NCI-H2081 (cell line): ENCODE results near the gene P4HA1.
"Not testable (repeated sequence)": the region's sequence is repeated elsewhere in the genome, so short reads cannot be mapped to it uniquely, and the experiment has no call there.

ENCODE experiments used
- DNase-seq, 2 experiments: peaks; one replicate each; lab custom pipeline; 2025; lab: John Stamatoyannopoulos, UW

The P4HA1 gene

DNA sequence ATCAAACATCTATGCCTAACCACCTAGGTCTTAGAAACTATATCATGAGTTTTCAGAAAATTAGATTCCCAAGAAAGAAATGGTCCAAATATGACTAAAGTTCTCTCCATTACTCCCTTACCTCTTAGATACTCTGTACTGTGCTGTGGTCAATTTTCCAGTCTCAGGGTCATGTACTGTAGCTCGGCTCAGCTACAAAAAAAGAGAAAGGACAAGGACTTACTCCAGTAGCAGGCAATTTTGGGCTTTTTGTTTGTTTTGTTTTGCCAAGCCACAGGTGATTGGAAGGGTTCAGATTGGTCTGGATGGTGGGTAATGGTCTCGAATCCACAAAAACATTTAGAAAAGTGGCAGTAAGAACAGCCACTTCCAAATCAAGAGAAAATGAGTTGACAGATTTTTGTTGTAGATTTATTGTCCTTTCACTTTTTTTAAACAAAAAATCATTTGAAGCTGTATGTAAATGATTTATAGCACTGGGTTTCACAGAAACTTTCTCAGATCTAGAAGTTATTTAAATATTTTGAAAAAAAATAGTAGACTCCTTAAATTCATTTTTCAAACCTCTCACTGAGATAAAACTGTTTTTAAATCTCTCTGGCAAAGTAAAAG, 52.8 kb downstream of the P4HA1 start:
- DNase-seq: no peak

DNA sequence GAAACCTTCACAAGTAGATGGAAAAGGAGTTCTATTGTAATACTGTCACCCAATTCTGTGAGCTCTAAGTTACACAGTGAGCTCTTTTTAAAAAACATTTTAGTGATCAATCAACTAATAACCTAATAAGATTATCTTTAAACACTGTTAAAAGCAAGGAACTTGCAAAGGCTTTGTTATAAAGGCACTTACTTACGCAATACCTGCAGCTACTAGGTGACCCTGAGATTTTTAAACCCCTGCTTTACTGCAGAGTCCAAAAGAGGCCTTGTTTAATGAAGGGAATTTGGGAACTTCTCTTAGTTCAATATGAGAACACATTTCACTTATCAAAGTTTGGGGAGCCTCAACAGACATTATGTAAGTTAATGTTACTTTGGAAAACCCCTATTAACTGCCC, 53.3 kb downstream of the P4HA1 start:
- DNase-seq: no peak

DNA sequence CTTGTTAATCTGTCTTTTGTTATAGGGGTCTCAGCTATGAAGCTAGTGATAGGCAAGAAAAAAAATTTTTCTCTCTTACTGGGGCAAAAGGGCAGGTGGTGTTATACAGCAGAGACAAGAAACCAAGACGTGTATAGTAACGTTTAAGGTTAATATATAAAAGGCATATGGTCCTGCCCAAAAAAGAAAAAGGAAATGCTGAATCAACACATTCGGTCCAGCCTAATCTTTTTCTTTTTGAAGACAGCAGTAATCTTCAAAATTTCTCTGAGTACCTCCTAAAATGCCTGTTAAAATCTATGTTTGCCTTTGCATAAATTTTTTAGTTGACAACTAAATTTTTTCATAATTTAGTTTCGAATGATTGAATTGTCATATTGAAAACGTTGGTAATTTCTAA, 54.5 kb downstream of the P4HA1 start:
- DNase-seq: no peak

DNA sequence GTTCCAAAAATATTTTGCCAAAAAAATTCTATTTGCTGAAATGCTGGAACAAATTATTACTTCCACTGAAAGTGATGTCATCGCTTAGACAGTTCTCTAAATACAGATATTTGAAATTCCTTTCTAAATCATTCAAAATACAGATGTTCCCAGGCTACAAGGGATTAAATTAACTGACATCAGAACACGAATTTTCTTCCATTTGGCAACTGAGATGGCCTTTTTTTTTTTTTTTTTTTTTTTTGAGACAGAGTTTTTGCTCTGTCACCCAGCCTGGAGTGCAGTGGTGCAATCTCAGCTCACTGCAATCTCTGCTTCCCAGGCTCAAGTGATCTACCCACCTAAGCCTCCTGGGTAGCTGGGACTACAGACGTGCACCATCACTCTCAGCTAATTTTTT, 57.0 kb downstream of the P4HA1 start:
- no peak for DNase-seq

DNA sequence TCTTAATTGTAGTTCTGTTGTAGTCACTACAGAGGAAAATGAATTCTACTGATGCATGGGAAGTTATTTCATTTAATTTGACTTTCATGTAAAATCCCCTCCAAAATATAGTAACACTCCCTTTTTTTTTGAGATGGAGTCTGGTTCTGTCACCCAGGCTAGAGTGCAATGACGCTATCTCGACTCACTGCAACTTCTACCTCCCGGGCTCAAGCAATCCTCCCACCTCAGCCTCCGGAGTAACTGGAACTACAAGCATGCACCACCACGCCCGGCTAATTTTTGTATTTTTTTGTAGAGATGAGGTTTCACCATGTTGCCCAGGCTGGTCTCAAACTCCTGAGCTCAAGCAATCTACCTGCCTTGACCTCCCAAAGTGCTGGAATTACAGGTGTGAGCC, 60.4 kb downstream of the P4HA1 start:
- DNase-seq: not testable (repeated sequence)

DNA sequence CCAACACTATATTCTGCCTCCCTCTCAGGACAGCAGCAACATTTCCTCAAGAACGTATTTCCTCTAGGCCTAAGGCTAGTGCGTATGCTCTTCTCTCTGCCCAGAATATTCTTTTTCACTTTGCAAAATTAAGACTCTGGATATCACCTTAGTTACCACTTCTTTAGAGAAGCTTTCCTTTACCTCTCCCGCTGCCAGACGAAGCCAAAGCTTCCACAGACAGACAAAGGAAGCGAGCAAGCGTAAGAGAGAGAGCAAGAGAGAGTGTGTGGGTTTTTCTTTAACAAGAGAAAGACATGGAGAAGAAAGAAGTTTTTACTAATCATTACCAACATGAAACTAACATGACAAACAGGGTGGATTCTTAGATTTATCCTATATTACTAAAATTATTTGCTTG, 64.1 kb downstream of the P4HA1 start:
- DNase-seq: no peak

DNA sequence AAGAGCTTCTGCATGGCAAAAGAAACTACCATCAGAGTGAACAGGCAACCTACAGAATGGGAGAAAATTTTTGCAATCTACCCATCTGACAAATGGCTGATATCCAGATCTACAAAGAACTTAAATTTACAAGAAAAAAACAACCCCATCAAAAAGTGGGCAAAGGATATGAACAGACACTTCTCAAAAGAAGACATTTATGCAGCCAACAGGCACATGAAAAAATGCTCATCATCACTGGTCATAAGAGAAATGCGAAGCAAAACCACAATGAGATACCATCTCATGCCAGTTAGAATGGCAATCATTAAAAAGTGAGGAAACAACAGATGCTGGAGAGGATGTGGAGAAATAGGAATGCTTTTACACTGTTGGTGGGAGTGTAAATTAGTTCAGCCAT, 70.0 kb downstream of the P4HA1 start:
- not testable (repeated sequence) for DNase-seq

DNA sequence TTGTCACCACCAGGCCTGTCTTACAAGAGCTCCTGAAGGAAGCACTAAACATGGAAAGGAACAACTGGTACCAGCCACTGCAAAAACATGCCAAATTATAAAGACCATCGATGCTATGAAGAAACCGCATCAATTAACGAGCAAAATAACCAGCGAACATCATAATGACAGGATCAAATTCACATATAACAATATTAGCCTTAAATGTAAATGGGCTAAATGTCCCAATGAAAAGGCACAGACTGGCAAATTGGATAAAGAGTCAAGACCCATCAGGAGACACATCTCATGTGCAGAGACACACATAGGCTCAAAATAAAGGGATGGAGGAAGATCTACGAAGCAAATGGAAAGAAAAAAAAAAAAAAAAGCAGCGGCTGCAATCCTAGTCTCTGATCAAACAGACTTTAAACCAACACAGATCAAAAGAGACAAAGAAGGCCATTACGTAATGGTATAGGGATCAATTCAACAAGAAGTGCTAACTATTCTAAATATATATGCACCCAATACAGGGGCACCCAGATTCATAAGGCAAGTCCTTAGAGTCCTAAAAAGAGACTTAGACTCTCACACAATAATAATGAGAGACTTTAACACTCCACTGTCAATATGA, 73.1 kb downstream of the P4HA1 start:
- not testable (repeated sequence) for DNase-seq

DNA sequence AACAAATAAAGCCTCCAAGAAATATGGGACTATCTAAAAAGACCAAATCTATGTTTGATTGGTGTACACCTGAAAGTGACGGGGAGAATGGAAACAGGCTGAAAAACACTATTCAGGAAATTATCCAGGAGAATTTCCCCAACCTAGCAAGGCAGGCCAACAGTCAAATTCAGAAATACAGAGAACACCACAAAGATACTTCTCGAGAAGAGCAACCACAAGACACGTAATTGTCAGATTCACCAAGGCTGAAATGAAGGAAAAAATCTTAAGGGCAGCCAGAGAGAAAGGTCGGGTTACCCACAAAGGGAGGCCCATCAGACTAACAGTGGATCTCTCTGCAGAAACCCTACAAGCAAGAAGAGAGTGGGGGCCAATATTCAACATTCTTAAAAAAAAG, 73.7 kb downstream of the P4HA1 start:
- not testable (repeated sequence) for DNase-seq

DNA sequence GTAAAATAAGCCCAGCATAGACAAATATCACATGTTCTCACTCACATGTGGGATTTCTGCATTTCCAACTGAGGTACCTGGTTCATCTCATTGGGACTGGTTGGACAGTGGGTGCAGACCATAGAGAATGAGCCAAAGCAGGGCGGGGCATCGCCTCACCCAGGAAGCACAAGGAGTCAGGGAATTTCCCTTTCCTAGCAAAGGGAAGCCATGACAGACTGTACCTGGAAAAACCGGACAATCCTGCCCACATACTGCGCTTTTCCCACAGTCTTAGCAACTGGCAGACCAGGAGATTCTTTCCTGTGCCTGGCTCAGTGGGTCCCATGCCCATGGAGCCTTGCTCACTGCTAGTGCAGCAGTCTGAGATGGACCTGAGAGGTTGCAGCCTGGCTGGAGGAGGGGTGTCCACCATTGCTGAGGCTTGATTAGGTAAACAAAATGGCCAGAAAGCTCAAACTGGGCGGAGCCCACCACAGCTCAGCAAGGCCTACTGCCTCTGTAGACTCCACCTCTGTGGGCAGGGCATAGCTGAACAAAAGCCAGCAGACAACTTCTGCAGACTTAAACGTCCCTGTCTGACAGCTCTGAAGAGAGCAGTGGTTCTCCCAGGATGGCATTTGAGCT, 75.0 kb downstream of the P4HA1 start:
- DNase-seq: not testable (repeated sequence)

DNA sequence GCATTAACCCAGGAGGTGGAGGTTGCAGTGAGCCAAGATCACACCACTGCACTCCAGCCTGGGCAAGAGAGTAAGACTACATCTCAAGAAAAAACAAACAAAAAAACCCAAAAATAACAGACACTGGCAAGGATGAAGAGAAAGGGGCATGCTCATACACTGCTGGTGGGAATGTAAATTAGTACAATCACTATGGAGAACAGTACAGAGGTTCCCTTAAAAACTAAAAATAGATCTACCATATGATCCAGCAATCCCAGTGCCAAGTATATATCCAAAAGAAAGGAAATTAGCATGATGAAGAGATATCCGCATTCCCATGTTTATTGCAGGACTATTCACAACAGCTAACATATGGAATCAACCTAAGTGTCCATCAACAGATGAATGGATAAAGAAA, 75.6 kb downstream of the P4HA1 start:
- no peak for DNase-seq

DNA sequence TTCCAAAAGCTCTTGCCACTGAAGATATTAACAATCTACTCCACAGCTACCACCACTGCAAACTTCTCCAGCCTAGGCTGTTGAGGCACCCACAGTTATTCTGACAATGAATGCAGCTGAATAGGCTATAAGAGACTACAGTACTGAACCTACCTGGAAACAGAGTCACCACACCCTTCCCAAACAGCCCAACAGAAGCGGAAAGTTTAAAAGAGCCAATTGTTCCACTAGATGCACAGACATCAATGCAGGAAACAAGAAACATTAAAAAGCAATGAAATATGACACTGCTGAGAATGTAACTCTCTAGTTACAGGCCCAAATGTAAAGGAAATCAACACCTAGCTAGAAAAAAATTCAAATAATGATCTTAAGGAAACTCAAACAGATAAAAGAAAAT, 77.6 kb downstream of the P4HA1 start:
- no peak for DNase-seq

DNA sequence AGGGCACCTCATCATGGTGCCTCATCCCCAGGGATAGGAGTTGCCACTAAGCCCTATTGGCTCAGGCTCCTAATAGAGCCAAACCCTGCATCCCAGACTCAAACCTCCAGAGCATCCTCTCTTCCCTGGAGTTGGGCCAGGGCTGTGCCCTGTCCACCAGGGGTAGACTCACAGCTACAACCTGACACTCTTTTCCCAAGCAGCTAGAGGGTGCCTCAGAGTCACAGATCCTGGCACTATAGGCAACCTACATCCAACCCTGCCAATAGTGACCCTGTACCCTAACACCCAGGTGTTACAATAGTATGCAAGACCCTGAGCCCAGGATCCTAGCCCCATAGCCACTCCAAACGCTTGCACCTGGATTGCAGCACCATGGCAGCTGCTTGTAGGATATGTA, 78.0 kb downstream of the P4HA1 start:
- no peak for DNase-seq

DNA sequence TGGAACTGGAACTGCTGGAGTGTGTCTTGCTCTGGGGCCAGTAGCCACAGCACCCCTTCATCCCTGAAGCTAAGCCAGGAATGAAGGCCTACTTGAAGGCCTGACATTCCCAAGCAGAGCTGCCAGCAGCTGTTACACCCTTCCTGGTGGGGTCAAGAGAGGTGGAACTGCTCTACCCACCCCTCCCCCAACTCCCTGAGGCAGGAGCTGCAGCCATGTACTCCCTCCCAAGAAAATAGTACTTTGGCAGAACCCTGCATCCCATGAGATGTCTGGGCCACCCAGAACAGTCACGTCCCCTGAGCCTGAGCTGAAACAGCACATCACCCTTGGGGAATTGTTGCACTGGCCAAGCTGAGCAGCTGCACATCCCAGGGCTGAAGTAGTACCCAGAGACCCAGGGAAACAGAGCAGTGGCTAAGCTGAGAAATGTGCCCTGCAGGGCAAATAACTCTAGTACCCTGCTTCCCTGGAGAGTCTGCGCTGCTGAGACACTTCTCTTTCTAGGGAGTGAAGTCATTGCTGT, 78.6 kb downstream of the P4HA1 start:
- DNase-seq: no peak

DNA sequence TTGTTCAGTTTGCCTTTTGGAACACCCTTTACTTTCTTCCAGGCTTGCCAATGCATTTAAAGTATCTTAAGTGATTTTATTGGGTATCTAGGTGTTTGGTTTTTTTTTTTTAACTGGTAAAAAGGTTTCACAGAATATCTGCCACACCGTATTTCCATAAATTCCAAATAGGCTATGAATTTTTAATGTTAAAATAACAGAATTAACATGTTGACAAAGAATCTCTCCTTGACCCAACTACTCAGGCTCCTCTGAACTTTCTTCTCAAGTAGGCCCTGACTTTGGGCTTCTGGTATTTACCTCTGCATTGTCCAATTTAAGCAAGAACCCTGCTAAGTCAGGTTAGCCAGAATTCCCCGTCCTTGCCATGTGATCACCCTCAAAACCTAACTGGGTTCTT, 80.9 kb downstream of the P4HA1 start:
- DNase-seq: no peak

DNA sequence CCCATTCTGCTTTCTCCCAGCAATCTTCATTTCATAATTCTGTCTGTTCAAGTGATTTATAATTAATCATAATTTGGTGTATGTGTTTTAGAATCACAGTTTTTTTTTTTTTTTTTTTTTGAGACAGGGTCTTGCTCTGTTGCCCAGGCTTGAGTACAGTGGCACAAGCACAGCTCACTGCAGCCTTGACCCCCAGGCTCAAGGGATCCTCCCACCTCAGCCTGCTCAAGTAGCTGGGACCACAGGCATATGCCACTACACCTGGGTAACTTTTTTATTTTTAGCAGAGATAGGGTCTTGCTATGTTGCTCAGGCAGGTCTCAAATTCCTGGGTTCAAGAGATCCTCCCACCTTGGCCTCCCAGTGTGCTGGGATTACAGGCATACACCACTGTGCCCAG, 92.8 kb downstream of the P4HA1 start:
- DNase-seq: no peak

DNA sequence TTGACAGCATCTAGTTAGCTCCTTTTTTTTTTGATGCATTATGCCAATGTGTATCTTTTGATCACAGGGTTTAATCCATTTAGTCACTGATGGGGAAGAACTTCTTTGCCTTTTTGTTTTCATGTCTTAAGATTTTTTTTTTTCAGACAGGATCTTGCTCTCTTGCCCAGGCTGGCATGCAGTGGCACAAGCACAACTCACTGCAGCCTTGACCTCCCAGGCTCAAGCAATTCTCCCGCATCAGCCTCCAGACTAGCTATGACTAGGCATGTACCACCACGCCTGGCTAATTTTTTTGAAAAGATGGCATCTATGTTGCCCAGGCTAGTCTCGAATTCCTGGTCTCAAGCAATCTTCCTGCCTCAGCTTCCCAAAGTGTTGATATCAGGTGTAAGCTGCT, 95.7 kb downstream of the P4HA1 start:
- no peak for DNase-seq

DNA sequence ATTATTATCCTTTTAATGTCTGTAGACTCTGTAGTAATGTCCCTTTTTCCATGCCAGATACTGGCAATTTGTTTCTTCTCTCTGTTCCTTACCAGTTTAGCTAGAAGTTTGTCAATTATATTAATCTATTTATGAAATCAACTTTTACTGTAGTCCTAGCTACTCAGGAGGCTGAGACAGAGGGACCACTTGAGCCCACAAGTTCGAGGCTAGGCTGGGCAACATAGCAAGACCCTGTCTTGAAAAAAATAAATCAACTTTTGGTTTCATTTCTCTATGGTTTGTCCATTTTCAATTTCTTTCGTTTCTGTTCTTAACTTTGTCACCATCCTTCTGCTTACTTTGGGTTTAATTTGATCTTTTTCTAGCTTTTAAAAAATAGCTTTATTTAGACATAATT, 99.6 kb downstream of the P4HA1 start:
- DNase-seq: no peak

DNA sequence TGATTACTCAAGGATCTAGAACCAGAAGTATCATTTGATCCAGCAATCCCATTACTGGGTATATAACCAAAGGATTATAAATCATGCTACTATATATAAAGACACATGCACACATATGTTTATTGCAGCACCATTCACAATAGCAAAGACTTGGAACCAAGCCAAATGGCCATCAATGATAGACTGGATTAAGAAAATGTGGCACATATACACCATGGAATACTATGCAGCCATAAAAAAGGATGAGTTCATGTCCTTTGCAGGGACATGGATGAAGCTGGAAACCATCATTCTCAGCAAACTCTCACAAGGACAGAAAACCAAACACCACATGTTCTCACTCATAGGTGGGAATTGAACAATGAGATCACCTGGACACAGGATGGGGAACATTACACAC, 101.2 kb downstream of the P4HA1 start:
- not testable (repeated sequence) for DNase-seq

DNA sequence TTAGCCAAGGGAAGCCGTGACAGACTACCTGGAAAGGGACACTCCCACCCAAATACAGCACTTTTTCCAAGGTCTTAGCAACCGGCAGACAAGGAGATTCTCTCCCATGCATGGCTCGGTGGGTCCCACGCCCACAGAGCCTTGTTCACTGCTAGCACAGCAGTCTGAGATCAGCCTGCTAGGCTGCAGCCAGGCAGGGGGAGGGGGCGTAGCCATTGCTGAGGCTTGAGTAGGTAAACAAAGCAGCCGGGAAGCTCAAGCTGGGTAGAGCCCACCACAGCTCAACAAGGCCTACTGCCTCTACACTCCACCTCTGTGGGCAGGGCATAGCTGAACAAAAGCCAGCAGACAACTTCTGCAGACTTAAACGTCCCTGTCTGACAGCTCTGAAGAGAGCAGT, 106.9 kb downstream of the P4HA1 start:
- DNase-seq: not testable (repeated sequence)

DNA sequence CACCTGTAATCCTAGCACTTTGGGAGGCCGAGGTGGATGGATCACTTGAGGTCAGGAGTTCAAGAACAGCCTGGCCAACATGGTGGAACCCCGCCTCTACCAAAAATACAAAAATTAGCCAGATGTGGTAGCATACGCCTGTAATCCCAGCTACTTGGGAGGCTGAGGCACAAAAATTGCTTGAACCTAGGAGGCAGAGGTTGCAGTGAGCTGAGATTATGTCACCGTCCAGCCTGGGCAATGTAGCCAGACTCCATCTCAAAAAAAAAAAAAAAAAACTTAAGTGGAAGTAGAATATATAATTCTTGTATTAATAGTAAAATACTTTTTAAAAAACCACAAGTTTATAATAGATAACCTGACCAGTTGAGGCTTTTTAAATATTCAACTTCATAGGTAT, 112.0 kb downstream of the P4HA1 start:
- DNase-seq: not testable (repeated sequence)

DNA sequence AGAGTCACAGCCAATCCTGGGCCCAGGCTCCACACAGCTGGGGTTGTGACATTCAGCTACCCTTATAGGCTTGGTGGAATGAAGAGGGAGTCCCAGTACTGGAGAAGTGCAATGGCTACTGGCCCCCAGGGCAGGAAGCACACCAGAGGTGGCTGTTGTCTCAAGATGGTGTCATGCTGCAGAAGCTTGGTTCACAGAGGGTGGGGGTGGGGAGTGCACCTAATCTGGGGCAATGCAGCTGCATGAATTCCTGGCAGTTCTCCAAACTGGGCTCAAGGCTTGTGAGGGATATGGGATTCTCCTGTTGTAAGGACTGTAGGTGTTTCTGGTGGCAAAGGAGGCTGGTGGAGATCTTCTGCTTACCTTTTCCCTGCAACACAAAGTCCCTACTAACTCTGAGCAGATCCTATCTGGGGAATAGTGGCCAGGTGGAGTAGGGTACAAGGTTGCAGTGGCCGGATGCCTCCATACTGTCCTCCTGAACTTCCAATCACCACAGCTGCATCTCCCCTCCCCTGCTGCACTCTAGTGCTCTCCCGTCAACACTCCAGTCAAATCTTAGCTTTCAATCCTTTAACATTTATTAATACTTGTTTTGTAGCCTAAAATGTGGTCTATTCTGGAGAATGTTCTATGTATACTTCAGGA, 114.7 kb downstream of the P4HA1 start:
- no peak for DNase-seq
